Naive thymus-derived CD4-positive, alpha-beta T cell (primary cell): ENCODE data around the gene SHISA5. TPM values are rescaled to one million over a fixed set of nuclear protein-coding genes. Genes with fewer than 3 reads are reported as not detected.

Source experiments
- ATAC-seq: fragments of 150-1000 bp; cut with Tn5 transposase; 2 replicates; pipeline ENCODE4 v1.10.0; 2021; ENCODE audit warnings: mild to moderate bottlenecking, moderate library complexity
- CTCF ChIA-PET: fragments of 350-600 bp; sonication (Branson Sonifier 250); formaldehyde crosslinking; loops from one replicate; lab custom pipeline; 2021; ENCODE audit warnings: antibody characterized with exemption; lab: Charles Lee
- POLR2A ChIA-PET: fragments of 350-600 bp; sonication (Branson Sonifier 250); formaldehyde crosslinking; loops from one replicate; lab custom pipeline; 2021; ENCODE audit warnings: antibody characterized with exemption, inconsistent platforms; lab: Charles Lee
- DNase-seq, 9 donors: peaks; one replicate each; pipeline versions ENCODE4 v3.0.0 to v3.0.0-alpha.2; 2020 to 2022; ENCODE audit warnings: mixed read lengths in 1 of 9
- H3K27ac ChIP-seq: one replicate; pipeline ENCODE4 v1.7.0; 2013; ENCODE audit warnings: mild to moderate bottlenecking, low read depth, low read length, moderate library complexity
- H3K27me3 ChIP-seq, 2 donors: one replicate each; pipeline ENCODE4 v1.7.0; 2013; ENCODE audit warnings: low read length in 2 of 2, mild to moderate bottlenecking in 2 of 2, moderate library complexity in 2 of 2; ENCODE audit not compliant: control insufficient read depth in 2 of 2, insufficient read depth in 2 of 2
- H3K36me3 ChIP-seq, 3 experiments: 1 replicate in 2 of 3; 2 replicates in 1 of 3; pipeline ENCODE4 v1.7.0; 2013; ENCODE audit warnings: low read length in 3 of 3, mild to moderate bottlenecking in 3 of 3, moderate library complexity in 1 of 3; ENCODE audit not compliant: insufficient read depth in 3 of 3, control insufficient read depth in 2 of 3
- H3K4me1 ChIP-seq, 2 donors: one replicate each; pipeline ENCODE4 v1.7.0; 2013; ENCODE audit warnings: low read length in 2 of 2, mild to moderate bottlenecking in 2 of 2, moderate library complexity in 1 of 2; ENCODE audit not compliant: control insufficient read depth in 2 of 2, insufficient read depth in 2 of 2
- H3K4me3 ChIP-seq: 2 replicates; pipeline ENCODE4 v1.7.0; 2013; ENCODE audit warnings: mild to moderate bottlenecking, low read length
- H3K9me3 ChIP-seq, 3 experiments: 1 replicate in 2 of 3; 2 replicates in 1 of 3; pipeline ENCODE4 v1.7.0; 2013; ENCODE audit warnings: low read length in 3 of 3; ENCODE audit not compliant: control insufficient read depth in 2 of 3
- H3K27ac Mint-ChIP-seq, 9 donors: one replicate each; pipeline ENCODE4 v1.8.0; 2020 to 2022; ENCODE audit warnings: mixed read lengths in 9 of 9, mild to moderate bottlenecking in 8 of 9, moderate library complexity in 5 of 9, inconsistent platforms in 2 of 9
- H3K27me3 Mint-ChIP-seq, 5 donors: one replicate each; pipeline ENCODE4 v1.8.0; 2021 to 2022; ENCODE audit warnings: mixed read lengths in 5 of 5, mild to moderate bottlenecking in 1 of 5
- H3K36me3 Mint-ChIP-seq, 5 donors: one replicate each; pipeline ENCODE4 v1.8.0; 2020 to 2022; ENCODE audit warnings: mixed read lengths in 5 of 5, mild to moderate bottlenecking in 3 of 5, inconsistent platforms in 1 of 5
- H3K4me1 Mint-ChIP-seq, 7 donors: one replicate each; pipeline ENCODE4 v1.8.0; 2020 to 2022; ENCODE audit warnings: mixed read lengths in 7 of 7, mild to moderate bottlenecking in 3 of 7, inconsistent platforms in 1 of 7
- H3K4me3 Mint-ChIP-seq, 10 donors: one replicate each; pipeline ENCODE4 v1.8.0; 2020 to 2022; ENCODE audit warnings: mild to moderate bottlenecking in 10 of 10, mixed read lengths in 10 of 10, moderate library complexity in 6 of 10, inconsistent platforms in 2 of 10
- H3K9me3 Mint-ChIP-seq, 11 donors: one replicate each; pipeline ENCODE4 v1.8.0; 2020 to 2022; ENCODE audit warnings: mixed read lengths in 11 of 11, mild to moderate bottlenecking in 4 of 11, inconsistent platforms in 1 of 11, moderate library complexity in 1 of 11
- intact Hi-C, 2 donors: fragments of 100-400 bp; cut with micrococcal nuclease; formaldehyde crosslinking; loops; one replicate each; pipeline ENCODE4 v1.15.1; 2023
- polyA plus RNA-seq, 2 donors: library from polyadenylated mRNA; unstranded; fragments of 300-500 nt; fragmentation: Illumina TruSeq; gene quantifications; one replicate each; pipeline ENCODE4 v1.2.3, GENCODE V29; 2021
- total RNA-seq, 6 experiments: library from RNA in 5 of 6; stranded (reverse) in 5 of 6; gene quantifications; 1 replicate in 5 of 6; 2 replicates in 1 of 6; pipeline ENCODE4 v1.2.3 and lab custom pipeline; 2021 to 2026

Gene SHISA5
- total and polyA plus RNA-seq, 7 experiments from 2014 or later = 147 to 383 (median 191) TPM

DNA sequence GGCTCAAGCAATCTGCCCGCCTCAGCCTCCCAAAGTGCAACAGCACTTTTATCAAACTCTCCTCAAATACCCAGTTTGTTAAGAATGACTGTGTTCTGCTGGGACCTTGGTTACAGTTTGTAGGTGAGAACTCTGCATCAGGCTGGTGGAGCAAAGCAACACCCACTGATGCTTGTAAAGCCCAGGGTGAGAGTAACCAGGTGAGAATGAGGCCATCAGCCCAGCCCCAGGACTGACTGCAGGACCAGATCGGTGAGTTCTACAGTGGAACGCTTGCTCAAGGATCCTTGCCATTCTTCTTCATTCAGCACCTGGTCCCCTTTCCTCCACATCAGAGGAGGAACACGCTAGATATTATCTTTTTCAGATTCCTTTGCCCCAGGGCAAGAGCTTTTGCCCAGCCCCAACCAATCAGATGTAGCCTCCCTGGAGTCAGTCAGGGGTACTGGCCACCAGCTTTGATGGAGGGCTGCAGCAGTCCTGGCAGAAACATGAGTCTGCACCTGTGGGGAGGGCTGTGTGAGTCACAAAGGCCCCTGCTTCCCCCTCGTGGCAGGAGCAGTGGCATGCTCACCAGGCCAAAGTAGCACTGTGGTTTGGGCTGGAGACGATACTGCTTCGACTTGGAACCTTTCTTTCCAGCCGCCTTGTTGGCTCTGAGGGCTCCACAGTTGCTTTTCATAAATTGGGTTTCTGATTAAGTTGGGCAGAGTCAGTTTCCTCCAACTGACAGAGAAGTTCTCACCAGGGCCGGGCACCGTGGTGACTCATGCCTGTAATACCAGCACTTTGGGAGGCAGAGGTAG, 3.5 kb upstream of the SHISA5 start:
- ChIA-PET CTCF (interaction anchor here (0.6 to 7.4 kb wide), 25 partner anchors 8 to 475 kb away, joined by 3 to 63 read pairs (median 5); partner anchors contain the start of genes ATRIP, CCDC51 and TMA7), POLR2A (interaction anchor here (0.8 to 2.9 kb wide), 14 partner anchors 8 to 106 kb away, joined by 3 to 19 read pairs (median 5); partner anchors contain the start of genes CCDC51 and TMA7)
- no peaks in the 10 kb centered on the region for H3K36me3 ChIP-seq
- Mint-ChIP-seq H3K4me3 (peak overlapping the region in 9 of 10 donors; percentile 30 to 78 (median 47)), H3K27ac (peak overlapping the region; percentile 6 to 86 (median 76)), H3K36me3 (peaks cover 0 to 11% (median 0%) of the 10 kb centered on the region in 5 donors), H3K4me1 (peaks cover 39 to 61% (median 57%) of the 10 kb centered on the region in 7 donors), H3K27me3 (no peaks in the 10 kb centered on the region), H3K9me3 (no peaks in the 10 kb centered on the region)
- DNase-seq (peak; percentile 46 to 78 (median 69)), ATAC-seq (peak; percentile 89)
- peaks cover 27 to 42% of the 10 kb centered on the region in 2 donors for H3K4me1 ChIP-seq
- no peak overlapping the region for H3K4me3 ChIP-seq
- no peaks in the 10 kb centered on the region for H3K27me3 ChIP-seq
- no peaks in the 10 kb centered on the region for H3K9me3 ChIP-seq
- H3K27ac ChIP-seq = no peak overlapping the region
- intact Hi-C loops = loop anchor here (1.0 to 5.0 kb wide), 12 partner anchors 28 to 275 kb away; partner anchors contain the start of genes CCDC51 (in 1 of the 2) and TMA7 (in 1 of the 2)

DNA sequence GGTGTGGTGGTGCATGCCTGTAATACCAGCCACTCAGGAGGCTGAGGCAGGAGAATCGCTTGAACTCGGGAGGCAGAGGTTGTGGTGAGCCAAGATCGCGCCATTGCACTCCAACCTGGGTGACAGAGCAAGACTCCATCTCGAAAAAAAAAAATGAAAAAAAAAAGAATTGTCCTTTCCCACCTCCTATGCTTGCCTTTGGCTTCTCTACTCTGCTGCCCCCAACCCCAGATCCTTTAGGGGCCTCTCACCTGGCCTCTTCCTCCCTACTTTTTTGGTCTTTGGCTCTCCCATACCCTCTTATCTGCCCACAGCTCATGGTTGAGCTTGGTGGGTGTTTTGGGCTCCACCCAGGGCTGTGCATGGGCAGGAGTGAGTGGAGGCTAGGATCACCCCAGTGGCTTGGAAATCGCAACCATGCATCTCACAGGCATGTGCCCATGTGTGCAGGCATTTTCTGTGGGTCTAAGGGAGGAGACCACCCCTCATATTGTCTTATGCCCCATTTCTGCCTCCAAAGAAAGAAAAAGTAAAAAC, 2.1 kb upstream of the SHISA5 start:
- Mint-ChIP-seq H3K4me1 (peaks cover 43 to 63% (median 60%) of the 10 kb centered on the region in 7 donors), H3K9me3 (no peaks in the 10 kb centered on the region), H3K27me3 (no peaks in the 10 kb centered on the region), H3K36me3 (peaks cover 0 to 8% (median 0%) of the 10 kb centered on the region in 5 donors), H3K27ac (peak overlapping the region in 7 of 9 donors; percentile 20 to 86 (median 71)), H3K4me3 (peak overlapping the region in 9 of 10 donors; percentile 12 to 78 (median 45))
- CTCF ChIA-PET = interaction anchor here (0.6 to 7.4 kb wide), 12 partner anchors 14 to 105 kb away, joined by 4 to 63 read pairs (median 8); partner anchors contain the start of genes CCDC51 and TMA7
- intact Hi-C loops = loop anchor here (2.0 to 5.0 kb wide), 3 partner anchors 234 to 273 kb away; no protein-coding TSS in a partner anchor
- H3K4me1 ChIP-seq = peaks cover 28 to 43% of the 10 kb centered on the region in 2 donors
- no peaks in the 10 kb centered on the region for H3K27me3 ChIP-seq
- H3K9me3 ChIP-seq = no peaks in the 10 kb centered on the region
- ATAC-seq = no peak
- POLR2A ChIA-PET = interaction anchor here (0.8 to 3.5 kb wide), 13 partner anchors 9 to 72 kb away, joined by 3 to 28 read pairs (median 9); partner anchors contain the start of genes ATRIP, CCDC51 and TMA7
- no peak overlapping the region for H3K4me3 ChIP-seq
- no peak overlapping the region for H3K27ac ChIP-seq
- no peaks in the 10 kb centered on the region for H3K36me3 ChIP-seq
- no peak for DNase-seq

DNA sequence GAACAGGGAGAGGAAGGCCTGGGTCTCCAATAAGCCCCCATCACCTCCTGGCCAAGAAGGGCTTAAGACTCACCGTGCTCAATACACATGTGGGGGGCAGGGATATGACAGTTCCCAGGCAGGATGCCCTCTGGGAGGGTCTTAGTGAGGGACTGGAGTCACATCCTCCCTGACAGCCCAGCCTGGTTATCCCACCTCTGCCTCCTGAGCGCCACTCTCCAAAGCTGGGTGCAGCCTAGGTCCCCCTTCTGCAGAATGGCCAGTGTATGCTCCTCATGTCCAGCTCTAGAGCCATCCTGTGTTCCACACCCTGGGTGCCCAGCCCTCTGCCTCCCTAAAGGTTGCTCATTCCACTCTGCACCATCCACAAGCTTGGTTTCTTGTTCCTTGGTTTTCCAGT, 1.2 kb upstream of the SHISA5 start:
- H3K9me3 ChIP-seq = no peaks in the 10 kb centered on the region
- no peak overlapping the region for H3K4me3 ChIP-seq
- CTCF ChIA-PET = interaction anchor here (0.6 to 2.6 kb wide), 9 partner anchors 25 to 1881 kb away, joined by 3 to 18 read pairs (median 4); partner anchors contain the start of genes ATRIP, CCDC51 and TMA7
- no peak overlapping the region for H3K27ac ChIP-seq
- H3K27ac Mint-ChIP-seq = peak overlapping the region in 7 of 9 donors; percentile 26 to 87 (median 80)
- no peaks in the 10 kb centered on the region for H3K27me3 ChIP-seq
- H3K27me3 Mint-ChIP-seq = no peaks in the 10 kb centered on the region
- POLR2A ChIA-PET = interaction anchor here (0.8 to 3.5 kb wide), 9 partner anchors 8 to 71 kb away, joined by 3 to 28 read pairs (median 5); partner anchors contain the start of genes ATRIP and CCDC51
- H3K4me1 ChIP-seq = peaks cover 28 to 43% of the 10 kb centered on the region in 2 donors
- no peaks in the 10 kb centered on the region for H3K9me3 Mint-ChIP-seq
- peak overlapping the region; percentile 59 to 87 (median 80) for H3K4me3 Mint-ChIP-seq
- peaks cover 42 to 69% (median 62%) of the 10 kb centered on the region in 7 donors for H3K4me1 Mint-ChIP-seq
- intact Hi-C loops = loop anchor here in 1 of 2 donors (5.0 kb wide), 1 partner anchor 233 kb away; no protein-coding TSS in a partner anchor
- no peaks in the 10 kb centered on the region for H3K36me3 ChIP-seq
- peaks cover 0 to 11% (median 3%) of the 10 kb centered on the region in 5 donors for H3K36me3 Mint-ChIP-seq
- ATAC-seq = no peak
- no peak for DNase-seq

DNA sequence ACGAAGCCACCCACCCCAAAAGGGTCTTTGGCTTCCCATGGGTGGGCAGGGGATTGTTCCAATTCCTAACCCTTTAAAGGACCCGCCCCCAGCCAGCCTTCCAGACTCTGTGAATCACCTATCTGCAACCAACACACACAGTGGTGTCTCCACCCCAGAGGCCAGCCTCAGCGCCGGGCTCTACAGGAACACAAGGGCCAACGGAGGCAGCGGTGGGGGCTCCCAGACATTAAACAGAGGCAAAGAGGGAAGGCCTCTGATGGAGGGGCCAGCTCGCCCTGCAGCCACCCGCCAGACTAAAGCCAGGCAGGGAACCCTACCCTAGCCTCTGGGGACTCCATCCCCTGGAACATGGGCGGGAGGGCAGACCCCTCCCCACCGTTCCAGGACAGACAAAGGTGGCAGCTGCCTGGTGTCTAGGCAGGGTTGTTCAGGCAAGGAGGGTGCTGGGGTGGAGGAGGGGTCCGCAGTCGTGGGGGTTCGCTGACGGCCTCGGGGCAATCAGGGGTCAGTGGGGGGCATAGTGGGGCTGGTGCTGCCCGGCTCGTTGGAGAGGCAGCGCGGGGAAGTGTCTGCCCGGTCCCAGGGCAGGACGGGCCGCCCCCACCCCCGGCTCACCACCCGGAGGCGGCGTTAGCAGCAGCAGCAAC, 448 bp downstream of the SHISA5 start:
- Mint-ChIP-seq H3K9me3 (no peaks in the 10 kb centered on the region), H3K4me1 (peaks cover 42 to 69% (median 62%) of the 10 kb centered on the region in 7 donors), H3K36me3 (peaks cover 0 to 15% (median 6%) of the 10 kb centered on the region in 5 donors), H3K27me3 (no peaks in the 10 kb centered on the region), H3K4me3 (peak overlapping the region; percentile 68 to 87 (median 82)), H3K27ac (peak overlapping the region in 8 of 9 donors; percentile 33 to 90 (median 82))
- ChIA-PET POLR2A (interaction anchor here (0.9 to 3.5 kb wide), 12 partner anchors 11 to 67 kb away, joined by 3 to 28 read pairs (median 4); partner anchors contain the start of genes ATRIP, CCDC51 and TMA7), CTCF (interaction anchor here (0.8 to 2.6 kb wide), 4 partner anchors 46 to 103 kb away, joined by 3 to 18 read pairs (median 10); no protein-coding TSS in a partner anchor)
- peak; percentile 2 for ATAC-seq
- DNase-seq = no peak
- peaks cover 28 to 43% of the 10 kb centered on the region in 2 donors for H3K4me1 ChIP-seq
- H3K27ac ChIP-seq = peak overlapping the region; percentile 72
- H3K27me3 ChIP-seq = no peaks in the 10 kb centered on the region
- H3K36me3 ChIP-seq = no peaks in the 10 kb centered on the region
- H3K9me3 ChIP-seq = no peaks in the 10 kb centered on the region
- intact Hi-C loops = loop anchor here in 1 of 2 donors (1.0 kb wide), 1 partner anchor 153 kb away; no protein-coding TSS in a partner anchor
- H3K4me3 ChIP-seq = peak overlapping the region; percentile 69

DNA sequence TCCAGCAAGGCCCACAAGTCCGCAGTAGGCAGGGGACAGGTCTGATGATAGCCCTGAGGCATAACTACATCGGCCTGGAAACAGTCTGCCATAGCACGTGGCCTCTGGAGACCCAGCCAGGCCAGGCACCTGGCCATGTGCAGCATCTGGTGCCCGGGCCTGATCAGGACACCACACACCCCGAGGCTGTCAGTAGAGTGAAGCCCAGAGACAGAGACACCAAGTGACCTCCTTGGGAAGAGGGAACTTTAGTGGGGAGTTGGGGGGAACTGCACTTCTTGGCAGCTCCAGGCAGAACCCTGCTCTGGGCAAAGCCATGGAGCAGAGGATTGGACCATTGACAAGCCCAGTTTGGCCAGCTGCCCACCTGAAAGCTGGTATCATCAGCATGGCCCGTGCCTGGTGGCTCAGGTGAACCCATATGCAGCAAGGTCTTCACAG, 1.2 kb downstream of the SHISA5 start:
- intact Hi-C loops = no loop called here
- ChIA-PET CTCF (interaction anchor here (1.0 kb wide), 1 partner anchor 47 kb away, joined by 3 read pairs; no protein-coding TSS in a partner anchor), POLR2A (interaction anchor here (1.6 to 3.5 kb wide), 3 partner anchors 29 to 56 kb away, joined by 5 to 28 read pairs (median 14); partner anchors contain the start of gene ATRIP)
- Histone ChIP-seq H3K4me3 (no peak overlapping the region), H3K9me3 (no peaks in the 10 kb centered on the region), H3K27ac (no peak overlapping the region), H3K4me1 (peaks cover 26 to 38% of the 10 kb centered on the region in 2 donors), H3K27me3 (no peaks in the 10 kb centered on the region), H3K36me3 (peaks cover 0 to 7% (median 0%) of the 10 kb centered on the region in 3 experiments)
- Mint-ChIP-seq H3K27ac (peak overlapping the region; percentile 33 to 90 (median 80)), H3K36me3 (peaks cover 0 to 22% (median 12%) of the 10 kb centered on the region in 5 donors), H3K4me3 (peak overlapping the region; percentile 68 to 87 (median 82)), H3K4me1 (peaks cover 40 to 70% (median 60%) of the 10 kb centered on the region in 7 donors), H3K27me3 (no peaks in the 10 kb centered on the region), H3K9me3 (no peaks in the 10 kb centered on the region)
- no peak for DNase-seq
- no peak for ATAC-seq
